CD4-positive, alpha-beta T cell treated with Interleukin-4 for 4 hours (primary cell): ENCODE data around the gene RASGRF2.
"Not testable (repeated sequence)": the region's sequence is repeated elsewhere in the genome, so short reads cannot be mapped to it uniquely, and the experiment has no call there.

ENCODE experiments used
- DNase-seq: peaks from one replicate; pipeline ENCODE4 v3.0.0-alpha.2; 2020

Gene RASGRF2

GRCh38 chr5:81080809-81081460, 120.8 kb downstream of the RASGRF2 start:
- no peak for DNase-seq

DNA sequence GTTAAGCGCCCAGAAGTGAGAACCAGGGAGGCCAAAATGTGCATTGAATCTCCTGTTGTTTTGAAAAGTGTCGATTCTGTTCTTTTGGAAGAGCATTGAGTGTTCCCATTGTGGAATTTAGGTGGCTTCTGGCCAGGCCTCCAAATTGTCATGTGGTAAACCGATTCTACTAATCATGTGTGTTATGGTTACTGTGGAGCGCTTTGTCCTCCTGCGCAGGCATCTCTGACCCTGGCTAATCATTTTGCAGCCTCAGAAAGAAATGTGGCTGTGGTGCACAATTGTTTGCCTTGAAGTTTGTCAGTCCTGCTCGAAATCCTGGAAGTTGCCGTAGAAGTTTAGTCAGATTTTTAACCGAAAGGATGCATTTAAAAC, 121.3 kb downstream of the RASGRF2 start:
- no peak for DNase-seq

GRCh38 chr5:81086881-81087281, 126.7 kb downstream of the RASGRF2 start:
- DNase-seq = no peak

GRCh38 chr5:81091199-81091598, 131.0 kb downstream of the RASGRF2 start:
- DNase-seq = no peak

- DNase-seq = no peak
Measured at GRCh38 chr5:81093536-81094196, 133.5 kb downstream of the RASGRF2 start.

GRCh38 chr5:81095835-81096234, 135.7 kb downstream of the RASGRF2 start:
- DNase-seq = no peak

GRCh38 chr5:81097713-81098112, 137.6 kb downstream of the RASGRF2 start:
- DNase-seq = no peak

GRCh38 chr5:81105261-81105877, 145.2 kb downstream of the RASGRF2 start:
- DNase-seq = no peak

- DNase-seq = no peak
Measured at GRCh38 chr5:81115261-81115660, 155.1 kb downstream of the RASGRF2 start.

- no peak for DNase-seq
Measured at GRCh38 chr5:81117566-81117965, 157.4 kb downstream of the RASGRF2 start.

GRCh38 chr5:81121273-81121672, 161.1 kb downstream of the RASGRF2 start:
- no peak for DNase-seq

- DNase-seq = no peak
Measured at GRCh38 chr5:81121836-81122630, 161.9 kb downstream of the RASGRF2 start.

GRCh38 chr5:81124689-81125088, 164.5 kb downstream of the RASGRF2 start:
- not testable (repeated sequence) for DNase-seq

- no peak for DNase-seq
Measured at GRCh38 chr5:81125959-81126358, 165.8 kb downstream of the RASGRF2 start.

- no peak for DNase-seq
Measured at GRCh38 chr5:81128416-81128815, 168.3 kb downstream of the RASGRF2 start.

- DNase-seq = no peak
Measured at GRCh38 chr5:81132381-81132780, 172.2 kb downstream of the RASGRF2 start.

DNA sequence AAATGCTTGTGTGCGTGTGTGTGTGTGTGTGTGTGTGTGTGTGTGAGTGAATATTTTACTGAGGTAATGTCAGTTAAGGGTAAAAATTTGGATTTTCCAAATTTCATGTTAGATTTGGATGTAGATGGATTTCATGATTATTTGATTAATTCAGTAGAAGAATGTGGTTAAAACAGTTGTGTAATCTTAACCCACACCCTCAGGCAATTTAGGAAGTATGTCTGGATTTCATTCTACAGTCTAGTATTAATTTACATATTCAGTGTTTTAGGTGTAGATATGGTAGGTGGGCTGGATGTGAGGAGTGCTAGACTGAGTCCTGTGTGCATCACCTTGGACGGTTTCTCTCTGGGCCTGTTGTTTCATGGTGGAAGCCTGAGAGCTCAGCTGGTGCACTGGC, 173.9 kb downstream of the RASGRF2 start:
- no peak for DNase-seq

DNA sequence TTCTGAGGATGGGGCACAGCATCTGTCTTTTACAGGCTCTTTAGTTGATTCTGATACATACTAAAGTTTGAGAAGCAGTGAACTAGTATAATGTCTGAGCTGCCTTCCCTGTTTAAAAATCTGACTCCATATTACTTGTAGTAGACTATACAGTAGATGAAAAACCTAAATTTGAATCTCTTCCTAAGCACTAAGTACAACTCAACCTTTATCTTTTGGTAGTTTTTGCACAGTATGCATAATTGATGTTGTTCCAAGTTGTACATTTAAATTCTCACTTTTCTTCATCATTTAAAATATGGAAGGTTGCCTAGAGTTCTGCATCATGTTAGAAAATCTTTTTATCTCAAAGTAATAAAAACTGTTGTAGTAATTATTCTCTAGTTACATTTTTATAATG, 174.4 kb downstream of the RASGRF2 start:
- DNase-seq = no peak

- no peak for DNase-seq
Measured at GRCh38 chr5:81136557-81136956, 176.4 kb downstream of the RASGRF2 start.

GRCh38 chr5:81137833-81138232, 177.7 kb downstream of the RASGRF2 start:
- DNase-seq = no peak

DNA sequence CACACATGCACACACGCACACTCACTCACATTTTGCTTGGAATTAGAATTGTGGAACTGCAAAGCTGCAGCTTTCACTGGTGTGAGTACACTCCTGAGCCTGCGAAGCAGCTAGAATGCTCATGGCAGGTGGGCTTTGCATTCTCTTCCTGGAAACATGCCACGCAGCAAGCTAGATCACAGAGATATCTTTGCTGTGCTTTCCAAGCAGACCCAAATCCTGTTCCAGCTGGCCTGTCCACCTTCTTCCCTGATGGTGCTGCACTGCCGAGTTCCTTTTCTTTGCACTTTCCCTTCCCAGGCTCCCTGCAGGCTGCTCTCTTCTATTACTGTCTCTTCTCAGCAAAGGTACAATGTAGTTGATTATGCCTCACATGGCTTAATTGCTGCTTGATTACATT, 180.3 kb downstream of the RASGRF2 start:
- no peak for DNase-seq

DNA sequence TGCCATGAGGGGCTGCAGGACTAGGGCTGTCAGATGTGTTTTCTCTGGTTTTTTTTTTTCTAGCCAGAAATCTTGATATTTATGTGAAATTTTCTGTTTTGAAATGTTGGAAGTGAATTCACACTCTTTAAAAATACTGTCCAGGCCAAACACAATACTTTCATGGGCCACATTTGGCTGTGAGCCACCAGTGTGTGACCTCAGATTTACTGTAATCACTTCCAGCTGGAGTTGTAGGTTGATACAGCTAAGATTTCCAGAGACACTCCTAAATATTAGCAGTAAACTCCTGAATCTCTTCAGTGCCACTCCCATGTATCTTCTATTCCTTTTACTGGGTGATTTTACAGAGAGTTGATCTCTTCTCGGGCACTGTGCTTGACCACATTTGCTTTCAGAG, 180.8 kb downstream of the RASGRF2 start:
- no peak for DNase-seq

DNA sequence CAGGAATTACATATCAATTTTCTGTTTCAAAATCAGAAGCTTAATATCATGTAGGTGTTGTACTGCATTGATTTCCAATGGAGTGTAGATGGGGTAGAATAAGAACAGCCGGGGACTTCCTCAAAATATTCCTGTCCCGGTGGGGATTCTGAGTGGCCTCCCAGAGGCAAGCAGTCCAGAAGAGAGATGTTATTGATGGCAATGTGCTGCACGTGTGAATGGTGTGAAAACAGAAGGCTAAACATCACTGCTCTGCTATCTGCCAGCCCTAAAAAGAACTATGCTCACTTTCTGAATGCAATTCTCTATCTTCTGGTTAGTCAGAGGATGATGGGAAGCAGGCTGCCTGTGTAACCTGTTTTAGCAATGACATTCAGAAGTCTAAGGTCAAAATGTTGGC, 181.9 kb downstream of the RASGRF2 start:
- no peak for DNase-seq
